HG03457 (cell line): ENCODE data around the gene AJM1.

ENCODE experiments used
- ATAC-seq: cut with Tn5 transposase; IDR thresholded peaks from one replicate; pipeline ENCODE4 v1.9.1; 2021; ENCODE audit warnings: moderate number of reproducible peaks; ENCODE audit not compliant: unreplicated experiment

AJM1 gene

GRCh38 chr9:136853596-136854112, 11.4 kb downstream of the AJM1 start:
- no peak for ATAC-seq

DNA sequence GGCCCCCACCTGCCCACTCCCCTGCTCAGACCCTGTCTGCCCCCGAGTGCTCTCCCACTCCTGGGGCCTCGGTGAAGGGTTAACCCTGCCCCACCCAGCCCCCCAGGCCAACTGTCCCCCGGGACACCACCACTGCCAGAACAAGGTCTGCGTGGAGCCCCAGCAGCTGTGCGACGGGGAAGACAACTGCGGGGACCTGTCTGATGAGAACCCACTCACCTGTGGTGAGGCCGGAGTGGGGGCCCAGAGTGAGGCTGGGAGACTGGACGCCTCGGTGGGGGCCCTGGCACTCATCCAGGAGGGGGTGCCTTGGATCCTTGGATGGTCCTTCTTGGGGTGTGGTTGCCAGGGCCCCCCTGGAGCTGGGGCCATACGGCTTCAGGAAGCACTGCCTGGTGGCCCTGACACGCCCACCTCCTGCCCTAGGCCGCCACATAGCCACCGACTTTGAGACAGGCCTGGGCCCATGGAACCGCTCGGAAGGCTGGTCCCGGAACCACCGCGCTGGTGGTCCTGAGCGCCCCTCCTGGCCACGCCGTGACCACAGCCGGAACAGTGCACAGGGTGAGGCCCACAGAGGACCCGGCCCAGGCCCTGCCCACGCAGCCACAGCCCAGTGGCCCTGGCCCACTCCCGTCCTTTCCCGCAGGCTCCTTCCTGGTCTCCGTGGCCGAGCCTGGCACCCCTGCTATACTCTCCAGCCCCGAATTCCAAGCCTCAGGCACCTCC, 12.0 kb downstream of the AJM1 start:
- no peak for ATAC-seq

- ATAC-seq = no peak
These were observed 12.7 kb downstream of the AJM1 start for GRCh38 chr9:136854842-136855460.

DNA sequence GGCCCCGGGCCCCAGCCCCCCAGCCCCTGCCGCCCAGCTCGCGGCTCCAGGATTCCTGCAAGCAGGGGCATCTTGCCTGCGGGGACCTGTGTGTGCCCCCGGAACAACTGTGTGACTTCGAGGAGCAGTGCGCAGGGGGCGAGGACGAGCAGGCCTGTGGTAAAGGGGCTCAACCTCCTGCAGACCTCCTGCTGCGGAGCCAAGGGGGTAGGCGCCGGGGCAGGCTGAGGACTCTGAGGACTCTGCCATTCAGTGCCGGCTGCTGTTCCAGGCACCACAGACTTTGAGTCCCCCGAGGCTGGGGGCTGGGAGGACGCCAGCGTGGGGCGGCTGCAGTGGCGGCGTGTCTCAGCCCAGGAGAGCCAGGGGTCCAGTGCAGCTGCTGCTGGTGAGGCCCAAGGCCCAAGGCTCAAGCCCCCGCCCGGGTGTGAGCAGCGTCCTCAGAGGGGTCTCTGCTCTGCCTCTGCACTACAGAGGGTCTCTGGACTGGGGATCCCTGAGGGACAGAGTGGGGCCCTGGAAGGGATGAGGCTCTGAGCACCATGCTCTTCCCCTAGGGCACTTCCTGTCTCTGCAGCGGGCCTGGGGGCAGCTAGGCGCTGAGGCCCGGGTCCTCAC, 13.3 kb downstream of the AJM1 start:
- no peak for ATAC-seq

DNA sequence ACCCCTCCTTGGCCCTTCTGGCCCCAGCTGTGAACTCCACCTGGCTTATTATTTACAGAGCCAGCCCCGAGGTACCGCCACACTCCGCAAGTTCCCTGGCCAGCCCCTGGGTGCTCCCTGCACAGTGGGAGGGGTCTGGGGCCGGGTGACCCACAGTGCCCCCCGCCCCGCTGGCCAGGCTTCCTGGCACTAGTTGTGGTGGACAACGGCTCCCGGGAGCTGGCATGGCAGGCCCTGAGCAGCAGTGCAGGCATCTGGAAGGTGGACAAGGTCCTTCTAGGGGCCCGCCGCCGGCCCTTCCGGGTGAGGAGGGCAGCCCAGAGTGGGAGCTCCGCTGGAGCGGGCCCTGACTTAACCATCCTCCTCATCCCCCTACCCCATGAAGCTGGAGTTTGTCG, 13.8 kb downstream of the AJM1 start:
- ATAC-seq = no peak

DNA sequence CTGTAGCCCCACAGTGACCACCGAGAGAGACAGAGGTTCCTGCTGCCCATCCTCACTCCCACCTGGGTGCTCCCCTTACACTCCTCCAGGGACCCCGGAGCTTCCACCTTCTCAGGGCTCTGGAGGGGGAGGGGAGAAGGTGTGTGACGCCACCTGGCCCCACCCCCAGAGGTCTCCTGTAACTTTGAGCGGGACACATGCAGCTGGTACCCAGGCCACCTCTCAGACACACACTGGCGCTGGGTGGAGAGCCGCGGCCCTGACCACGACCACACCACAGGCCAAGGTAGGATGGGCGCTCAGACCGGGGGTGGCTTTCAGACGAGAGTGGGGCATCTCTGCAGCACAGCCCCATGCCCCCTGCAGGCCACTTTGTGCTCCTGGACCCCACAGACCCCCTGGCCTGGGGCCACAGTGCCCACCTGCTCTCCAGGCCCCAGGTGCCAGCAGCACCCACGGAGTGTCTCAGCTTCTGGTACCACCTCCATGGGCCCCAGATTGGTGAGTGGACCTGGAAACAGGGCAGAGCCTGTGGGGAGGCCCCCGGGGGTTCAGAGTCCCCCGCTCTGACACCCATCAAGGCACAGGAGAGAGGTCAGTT, 14.4 kb downstream of the AJM1 start:
- no peak for ATAC-seq

DNA sequence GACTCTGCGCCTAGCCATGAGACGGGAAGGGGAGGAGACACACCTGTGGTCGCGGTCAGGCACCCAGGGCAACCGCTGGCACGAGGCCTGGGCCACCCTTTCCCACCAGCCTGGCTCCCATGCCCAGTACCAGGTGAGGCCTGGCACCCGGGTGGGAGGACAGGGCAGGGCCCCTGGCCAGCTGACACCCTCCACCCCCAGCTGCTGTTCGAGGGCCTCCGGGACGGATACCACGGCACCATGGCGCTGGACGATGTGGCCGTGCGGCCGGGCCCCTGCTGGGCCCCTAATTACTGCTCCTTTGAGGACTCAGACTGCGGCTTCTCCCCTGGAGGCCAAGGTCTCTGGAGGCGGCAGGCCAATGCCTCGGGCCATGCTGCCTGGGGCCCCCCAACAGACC, 14.9 kb downstream of the AJM1 start:
- ATAC-seq = no peak

- no peak for ATAC-seq
These were observed 15.5 kb downstream of the AJM1 start for GRCh38 chr9:136857581-136858412.

GRCh38 chr9:136858452-136858843, 16.2 kb downstream of the AJM1 start:
- ATAC-seq = no peak

DNA sequence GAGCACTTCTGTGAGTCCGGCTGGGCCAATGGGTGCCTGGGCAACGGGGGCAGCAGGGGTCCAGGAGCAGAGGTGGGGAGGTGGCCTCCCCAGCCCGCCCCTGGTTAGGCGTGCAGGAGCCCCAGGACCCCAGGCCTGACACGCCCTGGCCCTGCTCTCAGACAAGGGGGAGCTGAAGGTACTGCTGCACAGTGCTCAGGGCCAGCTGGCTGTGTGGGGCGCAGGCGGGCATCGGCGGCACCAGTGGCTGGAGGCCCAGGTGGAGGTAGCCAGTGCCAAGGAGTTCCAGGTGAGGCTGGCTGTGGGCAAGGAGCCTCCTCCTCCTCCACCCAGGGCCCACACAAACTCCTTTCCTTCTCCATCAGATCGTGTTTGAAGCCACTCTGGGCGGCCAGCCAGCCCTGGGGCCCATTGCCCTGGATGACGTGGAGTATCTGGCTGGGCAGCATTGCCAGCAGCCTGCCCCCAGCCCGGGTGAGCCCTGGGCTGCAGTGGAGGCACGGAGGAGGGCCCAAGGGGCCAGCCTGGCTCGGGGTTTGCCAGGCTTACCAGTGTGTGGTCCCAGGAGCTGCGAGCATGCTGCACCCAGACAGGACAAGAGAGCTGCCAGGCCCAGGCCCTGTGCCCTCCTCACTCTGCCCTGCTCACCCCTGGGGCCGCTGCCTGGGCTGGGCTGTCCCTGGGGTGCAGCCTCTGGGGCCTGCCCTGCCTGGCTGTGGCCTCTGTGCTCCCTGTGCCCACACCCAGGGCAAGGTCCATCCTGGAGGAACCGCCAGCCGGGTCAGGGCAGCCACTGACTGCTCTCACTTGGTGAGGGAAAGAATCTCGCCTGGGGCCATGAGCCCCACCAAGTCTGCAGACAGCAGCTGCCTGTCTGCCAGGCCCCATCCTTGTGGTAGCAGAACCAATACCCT, 16.8 kb downstream of the AJM1 start:
- ATAC-seq = no peak

GRCh38 chr9:136860529-136860928, 18.3 kb downstream of the AJM1 start:
- ATAC-seq = no peak

DNA sequence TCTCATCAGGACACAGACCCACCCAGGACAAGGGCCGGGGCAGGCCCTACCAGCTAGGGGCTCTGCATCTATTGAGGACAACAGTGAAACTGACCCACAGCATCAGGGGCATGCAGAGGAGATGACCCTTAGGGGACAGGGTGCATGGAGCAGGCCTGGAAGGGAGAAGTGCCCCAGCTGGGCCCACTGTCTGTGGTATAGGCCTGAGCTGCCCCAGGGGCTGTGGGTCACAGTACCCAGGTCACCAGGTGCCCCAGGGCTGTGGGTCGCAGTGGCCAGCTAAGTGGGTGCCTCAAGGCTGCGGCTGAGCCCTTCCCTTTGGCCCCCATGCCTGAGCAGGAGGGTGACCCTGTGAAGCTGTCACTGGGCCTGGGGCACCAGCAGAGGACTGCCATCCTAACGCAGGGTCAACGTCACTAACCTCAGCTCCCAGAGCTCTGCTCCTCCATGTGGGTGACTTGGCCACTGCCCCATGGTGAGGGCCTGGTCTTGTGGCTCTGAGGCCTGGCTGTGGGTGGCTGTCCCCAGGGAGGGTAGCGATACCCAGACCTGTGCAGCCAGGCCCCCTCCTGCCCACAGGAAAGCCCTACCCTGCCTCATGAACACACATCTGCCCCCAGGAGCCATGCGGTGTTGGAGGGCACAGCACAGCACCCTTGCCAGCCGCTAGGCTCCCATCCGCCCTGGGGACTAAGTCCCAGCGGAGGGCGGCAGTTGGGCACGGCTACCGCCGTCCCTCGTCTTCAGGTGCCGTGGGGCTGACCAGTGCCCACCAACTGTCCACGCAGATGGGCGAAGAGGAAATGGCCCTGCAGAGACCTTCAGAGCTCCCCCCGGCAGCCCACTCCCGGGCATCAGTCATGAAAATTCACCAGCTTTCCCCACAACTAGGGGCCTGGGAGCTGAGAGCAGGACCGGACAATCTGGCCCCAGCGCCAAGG, 18.9 kb downstream of the AJM1 start:
- no peak for ATAC-seq

DNA sequence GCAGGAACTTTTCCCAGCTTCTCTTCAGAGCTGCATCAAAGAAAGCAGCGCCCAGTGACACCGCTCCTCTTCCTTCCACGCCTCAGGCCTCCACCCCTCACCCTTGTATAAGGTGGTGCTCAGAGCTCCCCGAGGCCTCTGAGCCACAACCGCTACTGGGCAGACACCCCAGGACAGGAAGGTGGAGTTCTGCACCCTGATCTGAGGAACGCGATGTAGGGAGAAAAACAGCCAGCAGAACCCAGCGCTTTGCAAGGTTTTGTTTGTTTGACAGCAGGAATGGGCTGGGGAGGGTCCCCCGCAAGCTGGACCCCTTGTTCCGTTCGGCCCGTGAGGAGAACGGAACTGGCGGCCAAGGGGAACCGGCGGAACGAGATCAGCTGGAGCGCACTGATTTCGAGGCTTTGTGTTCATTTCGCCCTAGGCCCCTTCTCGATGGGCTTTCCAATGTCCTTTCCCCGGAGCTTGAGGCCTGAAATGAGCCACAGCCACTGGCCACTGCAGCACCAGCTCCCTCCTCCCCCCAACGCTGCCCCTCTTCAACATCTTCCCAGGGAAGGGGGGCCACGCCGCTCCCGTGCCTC, 19.7 kb downstream of the AJM1 start:
- ATAC-seq = no peak

DNA sequence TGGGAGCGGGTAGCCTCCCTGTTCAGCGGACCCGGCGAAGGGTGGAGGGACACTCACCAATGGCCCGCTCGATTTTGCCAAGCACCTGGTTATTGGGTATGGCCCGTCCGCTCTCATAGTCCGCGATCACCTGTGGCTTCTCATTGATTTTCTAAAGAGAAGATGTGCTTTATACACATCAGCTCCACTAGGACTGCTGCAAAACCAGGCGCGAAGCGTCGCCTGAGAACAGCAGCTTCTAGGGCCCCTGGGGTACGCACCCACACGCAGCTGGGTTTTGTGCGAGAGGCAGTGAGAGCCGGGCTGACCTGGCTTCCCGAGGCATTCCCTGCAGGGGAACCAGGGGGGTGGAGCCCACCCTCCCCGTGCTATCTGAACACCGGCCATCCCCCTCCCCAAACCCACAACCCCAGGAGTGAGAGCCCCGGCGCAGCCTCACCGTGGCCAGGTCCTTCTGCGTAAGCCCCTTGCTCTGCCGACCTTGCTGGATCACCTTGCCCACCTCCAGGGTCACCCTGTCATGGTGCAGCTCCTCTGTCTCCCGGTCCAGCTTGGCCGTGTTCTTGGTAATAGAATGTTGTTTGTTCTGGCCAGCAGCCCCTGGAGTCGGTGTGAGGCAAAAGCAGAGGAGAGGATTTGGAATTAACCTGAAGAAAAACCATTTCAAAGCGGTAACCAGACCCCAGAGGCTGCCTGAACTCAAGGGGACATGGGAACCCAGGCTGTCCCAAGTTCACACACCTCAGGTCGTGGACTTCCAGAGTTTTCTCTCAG, 20.8 kb downstream of the AJM1 start:
- ATAC-seq = no peak

DNA sequence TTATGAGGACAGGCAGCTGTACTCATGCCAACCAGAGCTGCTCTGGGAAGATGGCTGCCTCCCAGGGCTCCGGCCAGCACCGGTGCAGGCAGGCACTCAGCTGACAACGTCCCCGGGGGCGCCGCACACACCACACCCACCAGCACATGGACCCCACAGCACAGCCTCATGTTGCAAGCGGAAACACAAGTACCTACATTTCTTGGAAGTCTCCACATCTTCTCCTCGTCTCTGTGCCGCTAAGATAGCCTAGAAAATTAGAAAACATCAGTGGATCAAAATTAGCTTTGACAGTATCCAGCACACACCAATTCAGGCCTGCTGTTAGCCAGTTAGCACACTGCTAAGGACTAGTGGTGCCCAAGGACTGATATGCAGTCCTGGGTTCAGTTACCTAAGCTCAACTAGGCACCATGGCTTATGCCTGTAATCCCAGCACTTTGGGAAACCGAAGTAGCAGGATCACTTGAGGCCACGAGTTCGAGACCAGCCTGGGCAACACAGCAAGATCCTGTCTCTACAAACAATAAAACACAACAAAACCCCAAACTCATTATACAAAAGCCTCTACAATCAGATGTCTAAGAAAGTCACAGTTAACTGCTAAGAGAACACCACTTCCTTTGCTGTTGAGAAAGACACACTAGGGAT, 21.5 kb downstream of the AJM1 start:
- no peak for ATAC-seq

GRCh38 chr9:136865041-136865767, 22.9 kb downstream of the AJM1 start:
- no peak for ATAC-seq

- peak; percentile 6 for ATAC-seq
These were observed 23.5 kb downstream of the AJM1 start for GRCh38 chr9:136865768-136866103.
